ENCODE data around the gene ADGRB3.

GRCh38 chr6:68911334-68911733 is 276.3 kb downstream of the ADGRB3 start:
- TF ChIP-seq HMGXB4 (CRISPR knock-in tag; IDR thresholded peaks at IDR 0.05; ENCODE audit: borderline replicate concordance) = no peak
- TF ChIP-seq CTCF (IDR thresholded peaks at IDR 0.05) = no peak

Measured in A549 (cell line).